HL-60 (cell line): ENCODE measurements around the gene PAQR5.

Source experiments
- DNase-seq, 2 experiments: peaks; one replicate each; pipeline ENCODE4 v3.0.0-alpha.2; 2010 to 2020; ENCODE audit warnings: low read depth in 1 of 2, low spot score in 1 of 2
- H3K27ac ChIP-seq: fragments of 250-450 bp; sonication (Bioruptor Pico); replicated peaks from 2 replicates; pipeline ENCODE4 v1.5.1; 2020; ENCODE audit warnings: mild to moderate bottlenecking, moderate library complexity
- H3K27me3 ChIP-seq: fragments of 250-450 bp; sonication (Bioruptor Pico); 2 replicates; pipeline ENCODE4 v1.5.1; 2021; ENCODE audit warnings: mild to moderate bottlenecking, moderate library complexity; ENCODE audit not compliant: insufficient read depth, poor library complexity, severe bottlenecking
- H3K4me3 ChIP-seq: replicated peaks from 2 replicates; pipeline ENCODE4 v1.5.1; 2011; ENCODE audit warnings: mild to moderate bottlenecking, control low read depth, low read length; ENCODE audit not compliant: insufficient read depth
- GABPA ChIP-seq: IDR thresholded peaks from 2 replicates; pipeline ENCODE4 v1.6.1; 2012; ENCODE audit warnings: low read depth
- POLR2AphosphoS5 ChIP-seq: IDR thresholded peaks from 2 replicates; pipeline ENCODE4 v1.6.1; 2012; ENCODE audit warnings: low read depth
- SPI1 ChIP-seq: IDR thresholded peaks from 2 replicates; pipeline ENCODE4 v1.6.1; 2012; ENCODE audit warnings: low read depth, mild to moderate bottlenecking, borderline replicate concordance
- TF ChIP-seq, protein P1 (sequence below): IDR thresholded peaks from one replicate; pipeline ENCODE4 v1.5.1; 2011; ENCODE audit warnings: low read length, control low read depth, inconsistent platforms; ENCODE audit not compliant: insufficient read depth
- TF ChIP-seq, protein P2 (sequence below): IDR thresholded peaks from 2 replicates; pipeline ENCODE4 v1.6.1; 2012; ENCODE audit warnings: low read depth; ENCODE audit not compliant: insufficient replicate concordance

PAQR5 gene

DNA sequence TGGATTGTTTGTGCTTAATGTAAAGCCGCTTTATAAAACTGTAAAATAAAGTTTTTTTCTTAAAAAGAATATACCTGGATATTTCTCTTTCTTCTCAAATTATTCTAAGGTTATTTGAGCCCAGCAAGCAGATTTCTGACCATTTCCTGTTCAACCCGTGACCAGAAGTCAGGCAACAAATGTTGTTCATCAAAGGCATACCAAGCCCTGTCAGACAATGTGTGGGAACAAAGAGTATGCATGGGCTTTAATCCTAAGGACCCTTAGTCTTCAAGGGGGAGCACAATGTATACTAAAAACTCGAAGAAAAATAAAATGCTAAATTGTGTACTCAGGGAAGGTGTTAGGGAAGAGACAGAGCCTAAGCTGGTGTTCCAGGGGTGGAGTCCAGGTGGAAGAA is 26.6 kb upstream of the PAQR5 start:
- H3K27me3 ChIP-seq: no peaks in the 10 kb centered on the region
- TF ChIP-seq GABPA (no peak), SPI1 (no peak), POLR2AphosphoS5 (no peak)
- TF ChIP-seq, protein P1, sequence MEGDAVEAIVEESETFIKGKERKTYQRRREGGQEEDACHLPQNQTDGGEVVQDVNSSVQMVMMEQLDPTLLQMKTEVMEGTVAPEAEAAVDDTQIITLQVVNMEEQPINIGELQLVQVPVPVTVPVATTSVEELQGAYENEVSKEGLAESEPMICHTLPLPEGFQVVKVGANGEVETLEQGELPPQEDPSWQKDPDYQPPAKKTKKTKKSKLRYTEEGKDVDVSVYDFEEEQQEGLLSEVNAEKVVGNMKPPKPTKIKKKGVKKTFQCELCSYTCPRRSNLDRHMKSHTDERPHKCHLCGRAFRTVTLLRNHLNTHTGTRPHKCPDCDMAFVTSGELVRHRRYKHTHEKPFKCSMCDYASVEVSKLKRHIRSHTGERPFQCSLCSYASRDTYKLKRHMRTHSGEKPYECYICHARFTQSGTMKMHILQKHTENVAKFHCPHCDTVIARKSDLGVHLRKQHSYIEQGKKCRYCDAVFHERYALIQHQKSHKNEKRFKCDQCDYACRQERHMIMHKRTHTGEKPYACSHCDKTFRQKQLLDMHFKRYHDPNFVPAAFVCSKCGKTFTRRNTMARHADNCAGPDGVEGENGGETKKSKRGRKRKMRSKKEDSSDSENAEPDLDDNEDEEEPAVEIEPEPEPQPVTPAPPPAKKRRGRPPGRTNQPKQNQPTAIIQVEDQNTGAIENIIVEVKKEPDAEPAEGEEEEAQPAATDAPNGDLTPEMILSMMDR: no peak
- TF ChIP-seq, protein P2, sequence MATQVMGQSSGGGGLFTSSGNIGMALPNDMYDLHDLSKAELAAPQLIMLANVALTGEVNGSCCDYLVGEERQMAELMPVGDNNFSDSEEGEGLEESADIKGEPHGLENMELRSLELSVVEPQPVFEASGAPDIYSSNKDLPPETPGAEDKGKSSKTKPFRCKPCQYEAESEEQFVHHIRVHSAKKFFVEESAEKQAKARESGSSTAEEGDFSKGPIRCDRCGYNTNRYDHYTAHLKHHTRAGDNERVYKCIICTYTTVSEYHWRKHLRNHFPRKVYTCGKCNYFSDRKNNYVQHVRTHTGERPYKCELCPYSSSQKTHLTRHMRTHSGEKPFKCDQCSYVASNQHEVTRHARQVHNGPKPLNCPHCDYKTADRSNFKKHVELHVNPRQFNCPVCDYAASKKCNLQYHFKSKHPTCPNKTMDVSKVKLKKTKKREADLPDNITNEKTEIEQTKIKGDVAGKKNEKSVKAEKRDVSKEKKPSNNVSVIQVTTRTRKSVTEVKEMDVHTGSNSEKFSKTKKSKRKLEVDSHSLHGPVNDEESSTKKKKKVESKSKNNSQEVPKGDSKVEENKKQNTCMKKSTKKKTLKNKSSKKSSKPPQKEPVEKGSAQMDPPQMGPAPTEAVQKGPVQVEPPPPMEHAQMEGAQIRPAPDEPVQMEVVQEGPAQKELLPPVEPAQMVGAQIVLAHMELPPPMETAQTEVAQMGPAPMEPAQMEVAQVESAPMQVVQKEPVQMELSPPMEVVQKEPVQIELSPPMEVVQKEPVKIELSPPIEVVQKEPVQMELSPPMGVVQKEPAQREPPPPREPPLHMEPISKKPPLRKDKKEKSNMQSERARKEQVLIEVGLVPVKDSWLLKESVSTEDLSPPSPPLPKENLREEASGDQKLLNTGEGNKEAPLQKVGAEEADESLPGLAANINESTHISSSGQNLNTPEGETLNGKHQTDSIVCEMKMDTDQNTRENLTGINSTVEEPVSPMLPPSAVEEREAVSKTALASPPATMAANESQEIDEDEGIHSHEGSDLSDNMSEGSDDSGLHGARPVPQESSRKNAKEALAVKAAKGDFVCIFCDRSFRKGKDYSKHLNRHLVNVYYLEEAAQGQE: no peak
- H3K4me3 ChIP-seq: no peak overlapping the region
- H3K27ac ChIP-seq: no peak overlapping the region
- no peak for DNase-seq

DNA sequence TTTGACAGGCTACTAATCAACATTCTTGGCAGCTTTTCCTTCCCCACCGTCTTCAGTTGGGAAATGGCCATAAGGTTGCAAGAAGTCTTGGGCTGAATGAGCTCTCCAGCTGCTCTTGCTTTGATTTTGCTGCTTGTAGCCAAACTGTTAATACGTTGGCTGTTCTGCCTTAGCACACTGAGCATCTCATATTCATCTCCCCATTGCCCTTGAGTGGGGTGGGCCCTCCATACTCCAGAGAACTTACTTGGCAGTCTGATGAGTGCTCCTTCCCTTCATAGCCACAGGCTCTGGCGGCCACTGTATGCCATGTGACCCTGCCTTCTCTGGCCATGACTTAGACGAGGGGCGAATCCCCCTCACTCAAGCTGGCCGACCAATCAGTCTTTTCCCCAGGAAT is 25.8 kb upstream of the PAQR5 start:
- no peak overlapping the region for H3K4me3 ChIP-seq
- H3K27me3 ChIP-seq: no peaks in the 10 kb centered on the region
- DNase-seq: no peak
- H3K27ac ChIP-seq: no peak overlapping the region
- TF ChIP-seq, protein P1: no peak
- no peak for TF ChIP-seq SPI1
- TF ChIP-seq POLR2AphosphoS5: no peak
- TF ChIP-seq GABPA: no peak
- TF ChIP-seq, protein P2: no peak

DNA sequence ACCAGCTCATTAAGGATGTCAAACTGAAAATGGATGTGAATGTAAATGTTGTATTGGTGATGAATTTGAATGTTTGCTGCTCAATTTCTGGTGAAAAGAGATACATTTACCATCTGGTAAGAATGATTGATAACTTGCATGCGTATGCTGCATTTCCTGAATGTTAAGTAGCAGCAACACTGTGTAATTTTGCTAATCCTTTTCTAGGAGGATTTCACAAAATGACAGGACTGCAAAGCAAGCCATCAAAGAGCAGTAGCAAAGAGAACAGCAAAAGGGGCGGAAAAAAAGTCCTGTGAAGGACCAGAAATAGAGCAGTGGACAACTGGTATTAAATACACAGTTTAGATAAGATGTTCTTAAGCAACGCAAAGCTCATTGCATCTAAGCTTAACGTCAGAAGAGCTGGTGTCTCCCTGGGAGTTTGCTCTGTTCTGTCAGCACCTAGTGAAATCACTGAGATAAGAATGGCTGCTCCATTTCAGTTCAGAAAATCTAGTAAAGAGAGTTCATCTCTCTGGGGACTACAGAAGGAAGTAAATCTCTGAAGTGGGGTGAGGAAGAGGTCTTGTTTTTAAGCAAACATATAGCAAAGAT is 23.5 kb upstream of the PAQR5 start:
- no peak for TF ChIP-seq SPI1
- TF ChIP-seq, protein P1: no peak
- no peak for TF ChIP-seq GABPA
- no peak for DNase-seq
- no peak overlapping the region for H3K27ac ChIP-seq
- no peak overlapping the region for H3K4me3 ChIP-seq
- no peaks in the 10 kb centered on the region for H3K27me3 ChIP-seq

DNA sequence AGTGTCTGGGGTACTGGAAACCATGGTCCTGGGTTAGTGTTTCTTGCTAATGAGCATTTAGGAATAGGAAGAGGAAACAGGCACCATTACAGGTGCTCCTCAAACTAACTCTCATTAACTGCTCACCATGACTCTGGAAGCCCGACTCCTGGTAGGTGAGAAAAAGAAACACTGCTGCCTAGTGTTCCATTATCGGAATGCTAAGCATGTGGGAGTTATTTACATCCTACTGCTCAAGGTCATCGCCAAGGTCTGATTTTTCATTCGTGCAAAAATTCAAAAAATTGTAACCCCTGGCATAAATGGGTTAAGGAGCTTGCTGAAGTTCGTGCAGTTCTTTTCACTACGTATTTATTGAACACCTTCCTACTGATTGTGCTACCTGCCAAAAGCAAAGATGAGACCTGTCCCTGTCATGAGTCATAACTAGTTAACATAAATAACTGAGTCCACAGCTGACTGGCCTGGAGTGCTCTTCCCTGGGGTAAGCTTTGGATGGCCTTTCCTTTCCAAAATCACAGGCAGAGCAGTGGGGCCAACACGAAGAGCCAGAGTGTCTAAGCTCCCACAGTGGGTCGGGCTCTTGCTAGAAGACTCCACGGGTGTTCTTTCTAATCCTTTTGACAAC is 22.7 kb upstream of the PAQR5 start:
- H3K27ac ChIP-seq: no peak overlapping the region
- no peak for TF ChIP-seq GABPA
- no peak for DNase-seq
- no peaks in the 10 kb centered on the region for H3K27me3 ChIP-seq
- H3K4me3 ChIP-seq: no peak overlapping the region
